ENCODE data around the gene CSTF1.

The CSTF1 gene

DNA sequence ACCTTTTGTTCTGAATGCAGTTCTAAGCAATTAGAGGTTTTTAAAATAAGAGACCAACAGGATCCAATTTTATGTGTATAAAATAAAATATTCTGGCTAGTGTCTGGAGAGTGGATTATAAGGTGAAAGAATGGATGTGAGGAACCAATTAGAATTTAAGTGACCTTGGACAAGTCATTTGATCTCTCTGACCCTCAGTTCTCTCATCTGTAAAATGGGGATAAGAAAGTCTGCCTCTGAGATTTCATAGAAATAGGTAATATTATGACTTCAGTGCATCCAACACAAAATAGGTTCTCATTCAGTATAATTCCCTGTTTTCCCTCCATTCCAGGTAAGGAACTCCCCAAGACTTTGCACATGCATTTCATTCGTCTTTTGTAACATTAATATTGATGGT is 38.5 kb downstream of the CSTF1 start:
- DNase-seq: no peak

DNA sequence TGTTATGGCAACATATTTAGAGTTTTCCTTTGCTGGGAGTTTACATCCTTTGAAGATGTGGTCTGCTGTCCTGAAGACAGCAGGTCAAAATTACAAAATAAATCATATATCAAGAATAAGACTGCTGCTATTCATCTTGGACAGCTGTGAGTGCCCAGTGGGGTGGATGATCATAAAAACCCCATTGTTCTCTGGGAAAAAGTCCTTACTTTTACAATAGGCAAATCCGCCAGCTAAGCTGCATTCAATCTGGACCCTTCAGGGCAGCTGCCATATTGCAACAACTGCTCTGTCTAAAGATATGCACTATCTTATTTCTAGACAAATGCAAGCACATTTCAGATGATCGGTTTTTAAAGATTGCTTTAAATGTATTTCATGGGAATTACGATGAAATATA is 39.0 kb downstream of the CSTF1 start:
- no peak for DNase-seq

DNA sequence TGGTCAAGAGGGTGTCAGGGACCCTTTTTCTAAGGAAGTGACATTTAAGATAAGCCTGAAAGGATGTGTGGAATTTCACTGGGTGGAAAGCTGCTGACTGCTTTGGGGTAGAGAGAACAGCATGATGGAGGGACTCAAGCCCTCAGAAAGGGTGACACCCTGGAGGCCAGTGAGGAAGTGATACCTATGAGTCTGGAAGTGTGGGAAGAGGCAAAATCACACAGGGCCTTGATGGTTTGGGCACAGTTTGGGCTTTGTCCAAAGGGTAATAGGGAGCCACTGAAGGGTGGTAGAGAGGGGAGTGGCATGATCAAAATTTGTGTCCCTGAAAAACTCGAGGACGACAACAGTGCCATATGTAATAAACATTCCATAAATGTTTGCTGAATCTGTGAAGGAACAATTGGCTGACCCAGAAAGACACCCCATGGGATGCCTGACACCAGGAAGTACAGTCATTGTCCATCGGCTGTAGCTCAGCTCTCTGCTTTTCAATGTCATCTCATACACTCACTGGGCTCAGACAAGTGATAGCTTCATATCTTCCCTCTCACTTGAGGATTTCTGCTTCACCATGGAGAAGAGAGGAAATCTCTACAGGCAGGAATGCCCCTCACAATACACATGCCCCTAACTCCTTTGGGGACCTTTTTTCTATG is 40.9 kb downstream of the CSTF1 start:
- no peak for DNase-seq

DNA sequence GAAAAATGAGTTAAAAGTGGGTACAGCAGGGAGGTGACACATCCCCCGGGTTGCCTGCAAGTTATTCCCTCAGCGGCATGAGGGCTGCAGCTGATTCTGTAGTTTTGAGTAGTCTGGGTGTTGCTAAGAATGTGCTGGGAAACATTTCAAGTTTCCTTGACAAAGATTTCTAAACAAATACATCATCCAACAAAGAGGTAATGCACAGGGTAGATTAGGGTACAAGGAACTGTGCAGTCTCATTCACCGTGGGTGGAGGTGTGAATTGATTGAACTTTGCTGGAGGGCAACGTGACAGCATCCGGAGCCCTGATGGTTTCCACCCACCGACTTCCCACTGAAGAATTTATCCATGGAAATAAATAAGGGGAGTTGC is 41.4 kb downstream of the CSTF1 start:
- peak in 1 of 2 donors; percentile 52 for DNase-seq

DNA sequence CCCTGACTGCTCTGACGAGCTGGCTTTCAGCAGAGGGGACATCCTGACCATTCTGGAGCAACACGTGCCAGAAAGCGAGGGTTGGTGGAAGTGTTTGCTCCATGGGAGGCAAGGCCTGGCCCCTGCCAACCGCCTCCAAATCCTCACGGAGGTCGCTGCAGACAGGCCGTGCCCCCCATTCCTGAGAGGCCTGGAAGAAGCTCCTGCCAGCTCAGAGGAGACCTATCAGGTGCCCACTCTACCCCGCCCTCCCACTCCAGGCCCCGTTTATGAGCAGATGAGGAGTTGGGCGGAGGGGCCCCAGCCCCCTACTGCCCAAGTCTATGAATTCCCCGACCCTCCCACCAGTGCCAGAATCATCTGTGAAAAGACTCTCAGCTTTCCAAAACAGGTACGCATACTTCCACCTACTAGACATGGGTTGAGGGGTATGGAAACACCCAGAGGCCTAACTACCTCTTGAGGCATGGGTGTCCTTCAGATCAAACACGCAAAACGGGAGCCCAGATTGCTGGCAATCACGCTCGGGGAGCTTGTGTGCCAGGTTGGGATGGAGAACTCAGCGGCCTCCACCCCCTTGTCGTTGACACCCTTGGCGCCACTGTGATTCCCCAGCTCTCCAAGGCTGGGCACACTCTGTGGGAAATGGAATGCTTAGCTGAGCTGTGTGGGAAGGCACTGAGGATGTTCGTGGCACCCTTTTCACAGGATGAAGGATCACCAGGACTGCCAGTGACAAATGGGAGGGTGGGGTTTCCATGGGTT is 44.9 kb downstream of the CSTF1 start:
- no peak for DNase-seq

DNA sequence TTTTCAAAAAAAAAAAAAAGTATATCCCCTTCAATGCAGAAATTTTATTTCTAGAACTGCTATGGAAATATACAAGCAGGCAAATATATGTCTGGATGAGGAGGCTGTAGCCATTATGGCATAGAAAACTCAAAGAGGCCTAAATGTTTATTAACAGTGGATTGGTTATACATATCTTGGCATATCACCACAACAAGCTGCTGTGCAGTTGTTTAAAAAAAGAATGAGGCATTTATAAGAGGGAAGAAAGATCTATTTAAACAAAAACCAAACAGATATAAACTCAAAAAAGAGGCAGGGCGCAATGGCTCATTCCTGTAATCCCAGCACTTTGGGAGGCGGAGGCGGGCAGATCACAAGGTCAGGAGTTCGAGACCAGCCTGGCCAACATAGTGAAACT is 45.8 kb downstream of the CSTF1 start:
- DNase-seq: no peak

DNA sequence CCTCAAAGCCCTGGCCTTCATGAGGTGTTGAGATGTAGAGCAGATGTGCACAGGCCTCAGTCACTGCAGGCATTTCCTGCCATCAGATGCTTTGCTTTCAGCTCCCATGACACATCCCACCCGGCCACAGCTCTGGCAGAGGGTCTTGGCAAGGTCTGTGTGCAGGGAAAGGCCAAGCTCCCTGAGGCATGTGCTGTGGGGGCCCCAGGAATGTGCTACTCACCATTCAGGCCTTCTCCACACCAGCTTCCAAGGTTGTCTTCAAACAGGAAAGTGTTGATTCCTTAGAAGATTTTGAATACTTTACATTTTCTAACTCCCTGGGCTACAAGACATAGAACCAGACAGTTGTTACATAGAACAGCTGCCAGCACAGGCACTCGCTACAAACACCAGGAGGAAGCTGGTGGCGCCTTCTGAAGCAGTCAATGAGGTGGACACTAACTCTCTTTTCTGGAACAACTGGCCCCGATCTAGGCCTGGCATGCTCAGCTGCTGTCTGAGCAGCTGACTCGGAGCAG is 47.4 kb downstream of the CSTF1 start:
- no peak for DNase-seq

DNA sequence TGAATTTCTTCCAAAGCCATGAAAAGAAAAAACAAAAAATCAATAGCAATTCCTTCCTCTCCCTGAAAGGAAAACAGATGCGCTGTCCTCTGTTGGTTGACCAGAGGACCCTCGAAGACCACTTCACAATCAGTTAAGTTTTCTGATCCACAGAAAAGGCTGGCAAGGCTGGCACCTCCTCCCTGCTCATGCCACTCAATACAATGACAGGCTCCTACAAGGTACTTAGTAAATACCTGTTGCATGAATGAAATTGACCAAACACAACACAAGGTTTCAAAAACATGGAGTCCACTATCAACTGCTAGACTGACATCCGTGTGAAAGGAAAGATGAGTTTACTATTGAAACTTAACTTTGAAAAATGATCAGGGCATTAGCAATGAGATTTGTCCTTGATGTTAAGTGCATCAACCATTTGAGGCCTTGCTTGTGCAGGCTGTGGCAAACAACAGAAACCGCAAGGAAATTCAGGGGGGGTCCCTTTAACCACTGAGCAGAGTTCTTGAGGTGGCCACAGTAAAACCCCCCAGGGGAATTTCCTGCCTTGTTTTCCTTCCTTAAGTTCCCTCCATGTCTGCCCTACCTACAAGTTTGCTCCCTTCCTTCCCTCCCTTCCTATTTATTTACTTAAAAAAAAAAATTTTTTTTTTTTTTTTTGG is 48.0 kb downstream of the CSTF1 start:
- DNase-seq: peak; percentile 50 to 74

DNA sequence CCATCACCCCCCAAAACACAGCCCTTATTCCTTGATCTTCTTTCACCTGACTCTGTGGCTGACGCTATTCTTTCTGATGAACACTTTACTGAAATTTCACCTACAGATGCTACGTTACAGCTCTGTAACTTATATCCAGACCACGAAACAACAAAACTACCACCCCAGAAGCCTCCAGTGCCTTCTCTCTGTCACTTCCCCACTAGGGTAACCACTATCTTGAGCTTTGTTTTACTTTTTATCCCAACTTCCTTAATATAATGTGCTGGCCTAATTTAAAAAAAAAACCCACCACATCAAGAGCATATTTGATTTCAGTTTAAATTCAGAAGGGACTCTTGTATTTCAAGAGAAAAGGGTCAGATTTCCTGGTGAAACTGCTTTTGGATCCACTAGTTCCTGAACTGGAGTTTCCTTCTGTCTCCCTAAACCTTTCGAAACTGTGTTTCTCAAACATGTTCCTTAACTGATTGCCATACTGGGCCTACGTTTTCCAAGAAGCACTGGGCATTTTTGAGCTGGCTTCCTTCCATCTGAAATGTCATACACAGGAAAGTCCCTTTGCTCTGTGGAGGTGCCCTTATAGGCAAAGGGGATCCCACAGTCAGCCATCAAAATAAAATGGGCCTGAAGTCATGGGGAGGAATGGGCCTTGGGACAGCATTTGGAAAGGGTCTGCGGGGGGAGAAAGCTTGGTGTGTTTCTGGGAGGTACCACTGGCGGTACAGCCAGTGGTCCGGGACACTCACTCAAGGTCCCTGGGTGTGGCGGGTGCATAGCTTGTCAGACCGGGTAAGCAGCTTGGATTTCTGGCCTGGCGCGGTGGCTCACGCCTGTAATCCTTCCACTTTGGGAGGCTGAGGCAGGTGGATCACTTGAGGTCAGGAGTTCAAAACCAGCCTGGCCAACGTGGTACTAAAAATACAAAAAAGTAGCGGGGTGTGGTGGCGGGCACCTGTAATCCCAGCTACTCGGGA is 50.2 kb downstream of the CSTF1 start:
- peak in 1 of 2 donors; percentile 25 for DNase-seq

DNA sequence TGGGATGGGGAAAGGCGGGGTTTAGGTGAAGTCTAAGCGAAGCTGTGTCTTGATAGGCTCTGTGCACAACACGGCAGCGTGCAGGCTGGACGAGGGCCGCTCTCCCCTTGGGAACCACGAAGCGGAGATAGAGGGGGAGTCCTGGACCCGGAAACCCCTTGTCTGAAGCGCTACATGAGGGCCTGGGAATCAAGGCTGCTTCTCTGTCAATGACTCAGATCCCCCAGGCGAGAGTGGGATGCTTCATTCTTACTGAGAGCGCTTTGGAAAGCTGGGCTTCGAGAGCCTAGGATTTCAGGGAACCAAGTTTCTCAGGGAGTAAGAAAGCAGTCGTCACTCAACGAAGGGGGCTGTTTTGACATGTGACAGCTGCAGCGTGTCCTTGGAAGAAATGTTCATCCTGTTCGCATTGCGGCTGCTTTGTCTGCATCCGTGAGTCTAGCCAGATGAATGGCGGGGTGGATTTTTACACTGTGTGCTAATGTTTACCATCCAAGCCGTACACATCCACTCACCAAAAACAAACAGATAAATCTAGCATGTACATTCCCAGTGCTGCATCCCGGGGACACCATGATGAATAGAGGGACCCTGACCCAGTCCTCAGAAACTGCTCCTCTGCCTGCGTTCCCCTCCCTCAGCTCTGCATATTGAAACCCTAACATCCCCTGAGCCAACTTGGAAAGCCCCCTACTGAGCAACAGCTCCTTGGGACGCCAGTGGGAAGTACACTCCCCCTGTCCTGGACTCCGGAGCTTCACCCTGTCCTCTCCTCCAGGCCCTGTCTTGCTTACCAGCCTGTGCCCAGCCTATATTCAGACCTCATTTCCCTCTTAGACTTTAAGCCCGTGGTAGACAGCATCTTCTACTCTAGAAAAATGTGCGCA is 51.5 kb downstream of the CSTF1 start:
- no peak for DNase-seq

DNA sequence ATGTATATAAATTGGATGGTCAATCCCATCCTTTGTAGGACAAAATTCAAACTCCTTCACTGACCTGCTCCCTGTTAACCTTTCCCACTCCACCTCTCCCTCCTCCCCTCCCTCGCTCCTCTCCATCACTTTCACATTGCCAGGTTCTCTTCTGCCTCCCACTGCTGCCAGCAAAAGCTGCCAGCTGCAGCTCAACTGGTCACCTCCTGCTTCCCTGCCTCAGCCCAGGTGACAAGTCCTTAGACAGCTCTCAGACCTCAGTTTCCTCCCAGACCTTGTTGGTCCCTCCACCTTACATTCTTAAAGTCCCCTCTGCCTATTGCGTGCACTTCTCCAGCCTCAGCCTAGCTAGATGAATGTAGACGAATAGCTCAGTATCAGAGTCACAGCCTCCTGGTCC is 52.7 kb downstream of the CSTF1 start:
- no peak for DNase-seq

DNA sequence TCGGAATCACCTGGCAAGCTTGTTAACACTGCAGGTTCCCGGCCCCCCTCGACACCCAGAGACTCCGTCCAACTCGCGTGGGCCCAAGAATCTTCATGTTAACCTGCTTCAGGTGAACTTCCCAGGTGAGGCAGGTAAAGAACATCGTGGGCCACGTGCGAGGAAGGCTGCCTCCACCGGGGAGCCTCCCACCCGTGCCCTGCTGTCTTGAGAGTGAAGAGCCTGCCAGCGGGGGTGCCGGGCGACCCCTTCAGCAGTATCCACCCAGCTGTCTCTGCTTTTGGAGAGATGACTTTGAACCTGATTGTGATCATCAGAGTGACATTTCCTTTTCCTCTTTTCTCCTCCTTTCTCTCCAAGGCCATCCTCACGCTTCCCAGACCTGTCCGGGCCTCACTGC is 53.1 kb downstream of the CSTF1 start:
- no peak for DNase-seq

DNA sequence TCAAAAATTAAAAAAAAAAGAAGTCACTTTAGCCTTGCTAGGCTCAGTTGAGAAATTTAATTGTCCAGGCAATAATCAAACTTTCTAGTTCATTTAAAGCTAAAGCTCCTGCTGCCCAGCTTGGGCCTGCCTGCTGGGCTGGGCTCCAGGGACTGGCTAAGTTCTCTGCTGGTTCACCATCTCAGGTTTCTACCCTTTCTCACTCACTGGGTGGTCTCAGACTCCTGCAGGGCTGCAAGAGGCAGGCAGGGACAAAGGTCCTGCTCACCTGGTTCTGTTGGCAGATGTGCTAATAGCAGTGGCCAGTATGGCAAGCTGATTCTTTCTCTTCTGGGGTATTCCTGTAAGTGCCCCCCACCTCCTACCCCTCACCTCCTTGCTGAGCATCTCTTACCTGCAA is 54.8 kb downstream of the CSTF1 start:
- no peak for DNase-seq

DNA sequence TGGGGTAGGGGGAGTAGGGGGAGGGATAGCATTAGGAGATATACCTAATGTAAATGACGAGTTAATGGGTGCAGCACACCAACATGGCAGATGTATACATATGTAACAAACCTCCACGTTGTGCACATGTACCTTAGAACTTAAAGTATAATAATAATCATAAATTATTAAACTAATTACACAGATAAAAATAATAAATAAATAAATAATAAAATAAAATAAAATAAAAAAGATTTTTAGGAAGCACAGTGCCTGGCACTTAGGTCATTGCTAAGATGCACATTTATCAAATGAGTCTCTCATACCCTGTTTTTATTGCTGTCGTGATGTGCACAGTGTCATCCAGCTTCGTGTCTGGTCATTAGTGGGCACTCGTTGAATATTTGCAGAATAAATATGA is 57.0 kb downstream of the CSTF1 start:
- DNase-seq: no peak

DNA sequence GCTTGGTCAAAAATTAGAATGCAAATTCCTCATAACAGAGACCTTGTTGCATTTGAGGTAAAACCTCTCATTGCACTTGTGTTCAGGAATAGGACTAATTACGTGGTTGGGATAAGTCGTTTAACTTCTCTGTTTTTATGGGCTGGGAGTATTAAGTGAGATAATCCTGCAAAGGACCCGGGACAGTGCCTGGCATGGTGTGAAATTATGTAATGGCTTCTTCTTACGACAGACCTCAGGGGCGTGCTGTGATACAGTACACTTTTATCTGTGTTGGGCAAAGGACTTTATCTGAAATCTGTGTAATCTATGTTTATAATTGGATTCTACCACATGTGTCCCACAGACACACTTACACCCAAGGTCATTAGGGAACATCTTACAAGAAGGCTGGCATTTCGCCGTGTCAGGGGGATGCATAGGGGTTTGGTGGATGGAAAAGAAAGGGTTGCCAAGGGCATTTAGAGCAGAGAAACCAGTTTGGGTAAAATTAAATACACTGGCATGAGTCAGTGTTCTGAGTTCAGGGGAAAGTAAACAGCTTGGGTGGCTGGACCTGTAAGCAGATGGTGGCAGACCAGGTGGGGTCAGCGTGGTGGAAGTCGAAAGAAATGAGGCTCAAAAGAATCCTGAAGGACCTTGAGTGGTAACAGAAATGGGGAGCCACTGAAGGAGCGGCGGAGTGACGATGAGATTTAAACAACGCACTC is 58.8 kb downstream of the CSTF1 start:
- DNase-seq: no peak

DNA sequence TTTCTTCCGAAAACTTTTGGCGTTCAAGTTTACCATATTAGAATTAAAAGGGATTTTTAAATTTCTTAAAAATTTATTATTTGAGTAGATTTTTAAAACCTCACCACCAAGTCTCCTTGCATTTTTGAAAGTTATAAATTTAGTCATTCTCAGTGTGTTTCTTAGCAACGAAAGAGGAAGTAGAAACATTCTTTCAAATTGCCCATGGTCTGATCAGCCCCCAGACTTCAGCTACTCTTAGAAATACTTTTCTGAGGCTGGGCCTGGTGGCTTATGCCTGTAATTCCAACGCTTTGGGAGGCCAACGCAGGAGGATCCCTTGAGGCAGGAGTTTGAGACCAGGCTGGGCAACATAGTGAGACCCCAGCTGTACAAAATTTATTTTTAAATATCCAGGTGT is 60.9 kb downstream of the CSTF1 start:
- DNase-seq: no peak

DNA sequence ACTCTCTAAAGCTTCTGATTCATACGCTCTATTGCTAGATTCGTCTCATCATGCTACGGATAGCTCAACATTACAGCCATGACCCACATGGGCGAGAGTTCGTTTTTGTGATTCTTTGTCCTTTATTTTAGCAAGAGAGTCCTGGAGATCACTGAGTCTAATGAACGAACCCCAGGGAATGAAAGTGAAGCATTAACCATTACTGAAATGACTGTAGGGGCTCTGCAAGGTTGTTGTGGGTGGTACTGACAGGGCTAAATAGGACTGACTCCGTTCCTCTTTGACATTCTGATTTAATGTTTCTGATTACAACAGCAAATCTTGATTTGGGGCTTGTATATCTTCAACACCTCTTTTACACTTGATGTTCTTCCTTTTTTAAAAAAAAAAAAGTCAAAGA is 62.3 kb downstream of the CSTF1 start:
- DNase-seq: no peak
